OCI-M1 (cell line): ENCODE data around the gene IL36B.

Experiments
- DNase-seq: peaks from one replicate; lab custom pipeline; 2025; lab: John Stamatoyannopoulos, UW

Gene IL36B

GRCh38 chr2:113054066-113054465 lies 1.4 kb upstream of the IL36B start:
- DNase-seq: no peak

GRCh38 chr2:113053666-113054065 lies 999 bp upstream of the IL36B start:
- DNase-seq: no peak

GRCh38 chr2:113050921-113051895 lies 1.5 kb downstream of the IL36B start:
- DNase-seq: no peak

- DNase-seq: no peak
Measured at GRCh38 chr2:113046465-113046864, 6.2 kb downstream of the IL36B start.

DNA sequence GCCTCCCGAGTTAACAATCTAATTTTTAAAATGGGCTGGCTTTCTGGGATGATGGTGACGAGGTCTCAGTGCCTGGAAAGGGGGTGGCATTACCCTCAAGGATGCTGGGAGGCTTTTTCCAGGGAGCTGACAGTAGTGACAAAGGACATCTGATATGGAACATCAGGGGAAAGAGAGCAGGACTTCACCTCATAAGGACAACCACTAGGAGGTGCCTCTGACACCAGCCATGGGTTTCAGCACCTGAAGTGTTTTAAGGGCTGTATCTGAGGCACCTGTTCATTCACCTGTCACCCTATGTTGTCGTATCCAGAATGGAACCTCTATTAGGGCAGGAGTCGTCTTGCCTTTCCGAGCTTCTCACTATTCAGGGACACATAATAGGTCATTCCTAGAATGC lies 10.8 kb downstream of the IL36B start:
- DNase-seq: no peak

DNA sequence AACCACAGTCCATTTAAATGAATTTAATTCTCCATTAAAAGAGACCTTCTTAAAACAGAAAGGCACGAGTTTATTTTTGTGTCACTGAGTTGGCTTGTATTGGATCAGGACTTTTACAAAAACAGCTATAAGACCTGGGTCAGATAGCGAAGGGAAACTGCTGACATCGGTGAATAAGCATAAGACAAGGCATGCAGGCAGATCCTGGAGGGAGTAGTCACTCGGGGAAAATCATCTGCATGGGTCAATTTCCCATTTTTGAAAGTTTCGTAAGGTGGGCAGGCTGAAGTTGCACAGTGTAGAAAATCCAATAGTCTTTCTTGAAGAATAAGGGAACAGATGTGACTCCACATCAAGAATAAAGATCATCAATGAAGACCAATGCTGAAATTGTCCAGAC lies 12.9 kb downstream of the IL36B start:
- DNase-seq: no peak

DNA sequence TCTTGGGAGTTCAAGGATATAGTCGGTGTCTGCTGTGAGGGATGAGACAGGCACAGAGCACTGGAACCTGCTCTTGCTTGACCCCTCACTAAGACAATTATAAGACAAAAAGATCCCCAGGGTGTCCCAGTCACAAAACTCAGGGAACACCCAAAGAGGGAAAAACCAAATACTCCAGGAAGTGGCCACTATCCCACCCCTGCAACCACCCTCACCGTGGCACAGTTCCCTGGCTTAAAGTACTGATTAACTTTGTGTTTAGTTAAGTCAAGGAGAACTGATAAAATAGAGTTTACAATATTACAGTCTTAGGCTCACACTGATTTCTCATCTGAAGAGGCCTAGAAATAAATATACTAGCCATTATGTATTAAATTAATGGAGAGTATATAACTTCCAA lies 13.5 kb downstream of the IL36B start:
- DNase-seq: no peak

DNA sequence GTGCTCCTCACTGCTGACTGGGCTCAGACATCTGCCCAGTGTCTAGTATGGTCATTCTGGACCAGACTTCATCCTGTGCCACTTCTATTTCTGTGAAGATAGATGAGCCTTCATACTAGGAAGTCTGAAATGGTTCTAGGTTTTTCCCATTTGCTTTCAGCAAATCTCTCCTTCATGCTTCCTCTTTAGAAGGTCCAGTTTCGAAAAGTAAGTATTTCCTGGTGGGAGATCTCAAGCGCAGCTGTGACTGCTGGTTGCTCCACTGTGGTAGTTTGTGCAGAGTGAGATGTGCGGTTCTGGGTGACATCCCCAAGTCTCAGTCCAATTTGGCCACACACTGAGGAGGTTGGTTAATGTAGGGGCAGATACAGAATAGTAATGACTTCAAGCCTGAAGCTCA lies 14.4 kb downstream of the IL36B start:
- DNase-seq: no peak

GRCh38 chr2:113036763-113037162 lies 15.9 kb downstream of the IL36B start:
- no peak for DNase-seq

DNA sequence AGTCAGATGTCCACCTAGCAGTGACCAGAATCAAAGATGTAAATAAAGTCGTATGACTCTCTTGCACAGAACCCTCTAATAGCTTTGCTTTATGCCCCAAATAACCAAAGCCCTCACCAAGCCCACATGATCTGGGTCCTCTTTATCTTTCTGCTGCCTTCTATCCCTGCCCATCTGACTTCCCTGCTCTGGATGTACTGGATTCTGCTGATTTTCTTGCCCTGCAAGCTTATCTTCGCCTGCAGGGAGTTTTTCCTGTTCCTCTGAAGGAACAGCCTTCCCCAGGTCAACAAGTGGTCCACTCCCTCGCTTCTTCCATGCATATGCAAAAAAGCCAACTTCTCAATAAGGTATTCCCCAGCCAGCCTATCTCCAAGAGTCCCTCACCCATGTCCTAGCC lies 18.7 kb downstream of the IL36B start:
- DNase-seq: no peak

DNA sequence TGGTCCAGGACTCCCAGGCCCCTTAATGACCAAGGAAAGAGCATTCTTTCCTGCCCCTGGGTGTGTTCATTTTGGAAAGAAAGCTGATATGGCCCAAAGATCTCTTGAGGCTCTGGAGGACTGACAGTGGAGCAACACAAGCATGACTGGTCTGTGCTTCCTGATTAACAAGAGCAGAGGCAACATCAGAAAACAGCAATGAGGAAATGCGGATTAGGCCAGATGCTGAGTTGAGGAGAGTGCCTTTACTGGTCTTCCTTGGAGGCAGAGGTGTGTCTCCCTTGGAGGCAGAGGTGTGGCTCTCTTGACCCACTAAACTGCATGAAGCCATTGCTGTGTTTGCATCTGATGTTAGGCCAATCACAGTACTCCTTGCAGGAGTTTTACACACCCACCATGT lies 19.9 kb downstream of the IL36B start:
- no peak for DNase-seq

GRCh38 chr2:113028112-113028511 lies 24.6 kb downstream of the IL36B start:
- DNase-seq: no peak

DNA sequence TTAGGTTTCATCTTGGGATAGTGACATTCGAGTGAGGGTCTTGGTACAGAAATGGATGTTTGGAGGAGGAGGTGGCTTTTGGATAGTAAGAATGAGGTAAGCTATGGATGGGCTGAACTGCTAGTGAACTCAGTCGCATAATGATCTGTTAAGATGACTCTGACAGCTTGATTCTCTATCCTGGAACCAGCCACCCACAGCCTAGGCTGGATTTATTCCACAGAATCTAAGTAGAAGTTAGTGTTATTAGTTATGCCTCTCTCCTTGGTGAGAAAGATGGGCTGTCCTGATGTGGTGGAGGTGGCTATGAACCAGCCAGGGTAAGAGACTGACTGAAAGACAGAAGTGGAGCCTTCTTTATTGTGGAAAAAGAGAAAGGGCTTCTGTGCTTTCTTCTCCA lies 25.0 kb downstream of the IL36B start:
- DNase-seq: no peak

- DNase-seq: no peak
Measured at GRCh38 chr2:113025737-113026136, 26.9 kb downstream of the IL36B start.

DNA sequence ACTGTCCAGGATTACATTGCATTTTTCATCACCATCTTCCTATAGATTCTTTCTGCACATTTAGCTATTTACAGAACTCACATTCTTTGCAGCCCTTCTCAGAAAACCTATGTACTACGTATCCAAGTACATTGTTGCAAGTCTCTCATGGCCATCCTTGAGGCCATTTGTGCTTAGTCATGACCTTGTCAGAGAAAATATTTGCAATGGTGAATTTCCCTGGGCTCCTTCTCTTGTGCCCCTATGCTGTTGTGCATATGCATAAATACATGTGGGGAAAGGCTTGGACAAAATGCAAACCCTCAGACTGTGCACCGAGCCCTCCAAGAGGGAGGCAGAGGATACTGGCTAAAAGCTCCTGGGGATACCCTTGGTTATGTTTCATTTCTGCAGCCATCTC lies 27.9 kb downstream of the IL36B start:
- DNase-seq: no peak

- no peak for DNase-seq
Measured at GRCh38 chr2:113021312-113021711, 31.4 kb downstream of the IL36B start.

DNA sequence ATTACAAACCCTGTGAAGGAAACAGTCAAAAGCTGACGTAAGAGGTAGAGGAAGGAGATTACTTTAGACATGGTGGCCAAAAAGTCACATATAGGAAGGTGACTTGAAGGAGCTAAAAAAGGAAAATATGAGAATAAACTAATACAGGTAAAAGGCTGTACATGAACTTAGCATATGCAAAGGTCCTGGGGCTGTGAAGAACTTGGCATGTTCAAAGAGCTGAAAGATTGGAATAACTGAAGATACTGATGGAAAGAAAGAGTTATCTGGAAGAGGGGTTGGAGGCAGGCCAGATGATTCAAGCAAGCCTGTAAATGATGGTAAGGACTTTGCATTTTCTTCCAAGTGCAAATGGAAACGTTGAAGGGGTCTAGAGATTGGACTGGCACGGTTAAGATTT lies 34.2 kb downstream of the IL36B start:
- DNase-seq: no peak

DNA sequence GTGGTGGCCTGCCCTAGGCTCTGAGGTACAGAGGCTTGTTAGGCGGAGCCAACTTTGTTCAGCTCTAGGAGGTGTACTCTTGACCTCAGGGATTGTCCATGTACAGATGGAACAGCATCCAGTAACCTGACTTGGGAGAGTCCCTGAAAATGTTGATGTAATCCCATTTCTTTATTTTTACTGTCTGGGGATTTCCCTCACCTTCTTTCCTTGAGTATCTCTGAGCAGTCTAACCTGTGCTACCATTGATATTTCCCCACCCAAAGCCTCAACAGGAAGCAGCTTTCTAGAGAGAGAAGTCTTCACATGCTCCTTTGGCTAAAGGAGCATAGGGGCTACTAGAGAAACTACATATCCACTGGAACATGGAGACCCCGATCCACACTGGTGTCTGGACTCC lies 37.0 kb downstream of the IL36B start:
- DNase-seq: no peak

DNA sequence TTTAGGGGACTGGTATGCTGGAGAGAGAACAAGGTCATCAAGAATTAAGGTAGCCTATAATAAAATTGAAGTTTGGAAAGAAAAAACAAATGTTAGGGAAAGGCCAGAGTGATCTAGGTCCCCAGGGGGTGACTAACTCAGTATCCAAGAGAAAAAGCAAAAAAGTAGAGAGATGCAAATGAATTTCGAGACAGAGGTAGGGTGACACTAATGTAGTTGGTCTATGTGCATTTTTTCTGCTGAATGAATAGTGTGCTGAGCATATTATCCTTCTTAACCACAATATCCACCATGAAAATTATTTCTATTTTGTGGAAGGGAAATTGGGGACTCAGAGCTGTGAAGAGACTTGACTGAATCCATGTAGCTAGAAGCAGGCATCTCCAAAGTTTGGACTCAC lies 37.6 kb downstream of the IL36B start:
- no peak for DNase-seq

DNA sequence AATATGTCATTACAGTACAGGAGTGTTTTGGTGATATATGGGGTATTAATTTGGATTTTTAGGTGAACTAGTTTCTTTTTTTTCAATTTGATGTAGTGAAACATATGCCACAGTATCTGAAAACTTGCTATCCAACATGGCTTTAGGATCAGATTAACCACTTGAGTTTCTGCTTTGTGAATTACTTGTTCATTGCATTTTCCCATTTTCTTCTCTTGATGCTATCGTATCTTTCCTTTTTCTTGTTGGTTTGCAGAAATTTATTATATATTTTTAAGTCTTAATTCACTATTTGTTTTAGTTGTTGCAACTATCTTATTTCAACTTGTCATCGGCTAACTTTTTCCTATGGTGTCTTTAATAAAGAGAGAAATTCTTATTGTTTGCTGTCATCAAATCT lies 38.6 kb downstream of the IL36B start:
- no peak for DNase-seq

- no peak for DNase-seq
Measured at GRCh38 chr2:113013336-113013661, 39.4 kb downstream of the IL36B start.

DNA sequence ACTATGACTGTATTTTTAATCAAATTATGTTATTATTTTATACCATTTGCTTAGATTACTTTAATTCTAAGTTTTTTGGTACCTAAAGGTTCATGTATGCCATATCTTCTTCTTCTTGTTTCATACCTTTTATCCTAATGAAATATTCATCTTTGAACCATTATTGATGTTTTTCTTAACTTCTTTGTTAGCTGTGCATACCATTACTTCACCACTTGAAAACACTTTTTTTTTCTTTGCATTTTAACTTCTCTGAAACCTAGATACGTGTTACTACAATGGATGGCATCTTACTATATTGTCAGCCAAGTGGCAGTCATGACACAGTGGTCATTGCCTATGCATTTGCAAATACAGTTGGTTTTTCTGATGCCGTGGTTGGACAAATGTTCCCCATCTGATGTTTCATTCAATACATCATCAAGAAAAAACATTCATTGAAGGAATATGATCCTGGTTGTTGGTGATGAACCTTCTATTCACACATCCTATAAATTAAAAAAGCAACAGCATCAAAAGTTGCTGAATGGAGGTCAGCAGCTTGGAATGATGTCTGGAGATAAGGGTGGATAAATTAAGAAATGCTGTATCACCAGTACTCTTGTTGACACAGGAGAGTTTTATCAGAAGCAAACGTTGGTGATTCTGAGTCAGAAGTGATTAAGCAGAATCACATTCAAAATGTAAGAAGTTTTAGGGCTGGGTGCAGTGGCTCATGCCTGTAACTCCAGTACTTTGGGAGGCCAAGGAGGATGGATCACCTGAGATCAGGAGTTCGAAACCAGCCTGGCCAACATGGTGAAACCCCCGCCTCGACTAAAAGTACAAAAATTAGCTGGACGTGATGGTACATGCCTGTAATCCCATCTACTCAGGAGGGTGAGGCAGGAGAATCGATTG lies 40.0 kb downstream of the IL36B start:
- peak; percentile 88 for DNase-seq

DNA sequence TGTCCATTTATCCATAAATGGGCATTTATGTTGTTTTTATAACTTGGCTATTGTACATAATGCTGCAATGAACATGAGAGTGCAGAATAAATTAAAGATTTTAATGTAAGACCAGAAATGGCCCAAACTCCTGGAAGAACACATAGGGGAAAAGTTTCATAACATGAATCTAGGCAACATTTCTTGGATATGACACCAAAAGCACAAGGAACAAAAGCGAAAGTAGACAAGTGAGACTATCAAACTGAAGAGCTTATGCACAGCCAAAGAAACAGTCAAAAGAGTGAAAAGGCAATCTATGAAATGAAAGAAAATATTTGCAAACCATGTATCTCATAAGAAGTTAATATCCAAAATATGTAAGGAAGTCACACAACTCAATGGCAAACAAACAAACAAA lies 41.6 kb downstream of the IL36B start:
- peak; percentile 19 for DNase-seq
